ENCODE measurements around the gene NBDY.

NBDY gene

GRCh38 chrX:56785442-56785841 is 56.4 kb downstream of the NBDY start:
- no peaks in the 10 kb centered on the region for H3K36me3 ChIP-seq
- H3K27ac ChIP-seq, result no peak overlapping the region
- H3K9me3 ChIP-seq (ENCODE audit: severe bottlenecking), result no peaks in the 10 kb centered on the region
- no peaks in the 10 kb centered on the region for H3K27me3 ChIP-seq (ENCODE audit: insufficient read depth, low read depth, severe bottlenecking)
- TF ChIP-seq, protein P1, sequence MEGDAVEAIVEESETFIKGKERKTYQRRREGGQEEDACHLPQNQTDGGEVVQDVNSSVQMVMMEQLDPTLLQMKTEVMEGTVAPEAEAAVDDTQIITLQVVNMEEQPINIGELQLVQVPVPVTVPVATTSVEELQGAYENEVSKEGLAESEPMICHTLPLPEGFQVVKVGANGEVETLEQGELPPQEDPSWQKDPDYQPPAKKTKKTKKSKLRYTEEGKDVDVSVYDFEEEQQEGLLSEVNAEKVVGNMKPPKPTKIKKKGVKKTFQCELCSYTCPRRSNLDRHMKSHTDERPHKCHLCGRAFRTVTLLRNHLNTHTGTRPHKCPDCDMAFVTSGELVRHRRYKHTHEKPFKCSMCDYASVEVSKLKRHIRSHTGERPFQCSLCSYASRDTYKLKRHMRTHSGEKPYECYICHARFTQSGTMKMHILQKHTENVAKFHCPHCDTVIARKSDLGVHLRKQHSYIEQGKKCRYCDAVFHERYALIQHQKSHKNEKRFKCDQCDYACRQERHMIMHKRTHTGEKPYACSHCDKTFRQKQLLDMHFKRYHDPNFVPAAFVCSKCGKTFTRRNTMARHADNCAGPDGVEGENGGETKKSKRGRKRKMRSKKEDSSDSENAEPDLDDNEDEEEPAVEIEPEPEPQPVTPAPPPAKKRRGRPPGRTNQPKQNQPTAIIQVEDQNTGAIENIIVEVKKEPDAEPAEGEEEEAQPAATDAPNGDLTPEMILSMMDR (IDR thresholded peaks at IDR 0.05; ENCODE audit: low read depth, low read length), result no peak
- no peak overlapping the region for H3K4me3 ChIP-seq (ENCODE audit: low read depth, low read length)
- DNase-seq, result no peak

DNA sequence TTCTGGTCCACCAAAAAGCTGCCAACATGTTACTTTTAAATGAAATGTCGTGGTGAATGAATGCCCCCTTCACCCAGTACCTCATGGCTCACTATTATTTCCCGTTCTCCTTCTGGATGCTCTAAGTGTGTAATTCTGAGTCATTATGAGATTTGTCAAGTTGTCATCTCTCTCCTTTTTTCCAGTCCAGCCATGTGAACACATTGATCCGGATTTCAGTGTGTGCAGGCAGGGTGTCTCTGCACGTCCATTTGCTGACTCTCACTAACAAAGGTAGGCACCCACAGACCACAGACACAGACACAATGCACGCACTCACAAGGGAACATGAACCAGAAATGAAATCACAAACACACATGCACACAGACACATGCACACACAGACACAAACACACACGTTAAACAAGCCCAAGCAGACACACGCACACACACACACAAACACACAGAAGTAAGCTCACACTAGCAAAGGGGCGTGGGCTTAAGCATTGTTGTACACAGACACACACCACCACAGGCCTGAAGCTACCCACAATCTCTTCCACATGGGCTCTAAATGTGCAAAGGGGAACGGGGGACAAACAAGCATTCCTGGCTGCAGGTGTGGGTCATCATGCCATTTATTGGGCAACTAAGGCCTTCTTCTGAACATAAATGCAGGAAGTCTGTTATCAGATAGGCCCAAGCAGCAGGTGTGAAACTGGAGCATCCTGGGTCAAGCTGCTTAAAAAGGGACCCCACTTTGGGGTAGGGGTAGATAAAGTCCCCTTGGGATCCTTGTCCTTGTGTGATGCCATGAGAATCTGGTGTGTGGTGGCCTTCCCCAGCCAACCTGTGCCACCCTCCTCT is 58.1 kb downstream of the NBDY start:
- Histone ChIP-seq H3K27ac (no peak overlapping the region), H3K4me3 (ENCODE audit: low read depth, low read length) (no peak overlapping the region), H3K36me3 (no peaks in the 10 kb centered on the region), H3K27me3 (ENCODE audit: insufficient read depth, low read depth, severe bottlenecking) (no peaks in the 10 kb centered on the region), H3K9me3 (ENCODE audit: severe bottlenecking) (no peaks in the 10 kb centered on the region)
- no peak for DNase-seq
- TF ChIP-seq, protein P1 (IDR thresholded peaks at IDR 0.05; ENCODE audit: low read depth, low read length), result no peak

GRCh38 chrX:56787734-56788152 is 58.7 kb downstream of the NBDY start:
- H3K9me3 ChIP-seq (ENCODE audit: severe bottlenecking), result no peaks in the 10 kb centered on the region
- H3K4me3 ChIP-seq (ENCODE audit: low read depth, low read length), result no peak overlapping the region
- H3K27me3 ChIP-seq (ENCODE audit: insufficient read depth, low read depth, severe bottlenecking), result no peaks in the 10 kb centered on the region
- DNase-seq, result no peak
- TF ChIP-seq, protein P1 (IDR thresholded peaks at IDR 0.05; ENCODE audit: low read depth, low read length), result no peak
- no peak overlapping the region for H3K27ac ChIP-seq
- no peaks in the 10 kb centered on the region for H3K36me3 ChIP-seq

- DNase-seq, result peak; percentile 58
- Histone ChIP-seq H3K4me3 (ENCODE audit: low read depth, low read length) (peak overlapping the region; percentile 48), H3K9me3 (ENCODE audit: severe bottlenecking) (no peaks in the 10 kb centered on the region), H3K36me3 (no peaks in the 10 kb centered on the region), H3K27ac (peak overlapping the region; percentile 89), H3K27me3 (ENCODE audit: insufficient read depth, low read depth, severe bottlenecking) (no peaks in the 10 kb centered on the region)
- TF ChIP-seq, protein P1 (IDR thresholded peaks at IDR 0.05; ENCODE audit: low read depth, low read length), result peak; percentile 32; the same call in 1 of the 2 replicates
Measured at GRCh38 chrX:56788229-56788628, 59.2 kb downstream of the NBDY start.

GRCh38 chrX:56788717-56789122 is 59.7 kb downstream of the NBDY start:
- Histone ChIP-seq H3K27ac (peak overlapping the region; percentile 89), H3K9me3 (ENCODE audit: severe bottlenecking) (no peaks in the 10 kb centered on the region), H3K4me3 (ENCODE audit: low read depth, low read length) (peak overlapping the region; percentile 48), H3K36me3 (no peaks in the 10 kb centered on the region), H3K27me3 (ENCODE audit: insufficient read depth, low read depth, severe bottlenecking) (no peaks in the 10 kb centered on the region)
- peak; percentile 75 for DNase-seq
- TF ChIP-seq, protein P1 (IDR thresholded peaks at IDR 0.05; ENCODE audit: low read depth, low read length), result peak; percentile 63

All from WERI-Rb-1 (cell line).